ENCODE results near the gene ZNF683. TPM values are rescaled to one million over a fixed set of nuclear protein-coding genes. Genes with fewer than 3 reads are reported as not detected.

ZNF683 gene
- total RNA-seq, 2 donors from 2014 or later = not detected

GRCh38 chr1:26408604-26409003 lies 36.1 kb upstream of the ZNF683 start:
- H3K4me3 ChIP-seq = no peak overlapping the region
- ATAC-seq (peak; percentile 84), DNase-seq (peak; percentile 70 to 79 (median 73))
- H3K27me3 ChIP-seq = peaks cover 0 to 29% of the 10 kb centered on the region in 2 donors
- no peaks in the 10 kb centered on the region for H3K4me1 ChIP-seq
- TF ChIP-seq POLR2A (IDR thresholded peaks at IDR 0.05) = no peak
- TF ChIP-seq CTCF (IDR thresholded peaks at IDR 0.05) = no peak
- no peaks in the 10 kb centered on the region for H3K36me3 ChIP-seq (replicated peaks in 1 of 2; ENCODE audit: insufficient read depth in 1 of 2, low read depth in 2 of 2)
- no peak overlapping the region for H3K27ac ChIP-seq
- intact Hi-C loops (cut with DNase I) = loop anchor here (10.0 kb wide), 1 partner anchor 134 kb away; no protein-coding TSS in a partner anchor
- 3 to 8% methylated on average over 11 to 12 of the region's 12 CpGs for WGBS, 2 donors
- no peaks in the 10 kb centered on the region for H3K9me3 ChIP-seq

GRCh38 chr1:26405281-26405915 lies 32.8 kb upstream of the ZNF683 start:
- DNase-seq = no peak
- intact Hi-C loops (cut with DNase I) = loop anchor here (10.0 kb wide), 1 partner anchor 131 kb away; no protein-coding TSS in a partner anchor
- no peak for ATAC-seq

GRCh38 chr1:26404641-26405040 lies 32.1 kb upstream of the ZNF683 start:
- intact Hi-C loops (cut with DNase I) = loop anchor here (10.0 kb wide), 1 partner anchor 130 kb away; no protein-coding TSS in a partner anchor
- H3K27ac ChIP-seq = no peak overlapping the region
- H3K9me3 ChIP-seq = no peaks in the 10 kb centered on the region
- H3K4me1 ChIP-seq = no peaks in the 10 kb centered on the region
- no peak for DNase-seq
- no peak for ATAC-seq
- H3K4me3 ChIP-seq = no peak overlapping the region
- TF ChIP-seq CTCF (IDR thresholded peaks at IDR 0.05) (no peak), POLR2A (IDR thresholded peaks at IDR 0.05) (no peak)
- H3K27me3 ChIP-seq = peaks cover 0 to 5% of the 10 kb centered on the region in 2 donors
- WGBS, 2 donors = 48 to 63% methylated on average over 2 of the region's 2 CpGs
- no peaks in the 10 kb centered on the region for H3K36me3 ChIP-seq (replicated peaks in 1 of 2; ENCODE audit: insufficient read depth in 1 of 2, low read depth in 2 of 2)

More at GRCh38 chr1:26405281-26405915, 32.8 kb upstream of the ZNF683 start:
- 56 to 68% methylated on average over 7 of the region's 7 CpGs for WGBS, 2 donors
- H3K9me3 ChIP-seq = no peaks in the 10 kb centered on the region
- no peaks in the 10 kb centered on the region for H3K36me3 ChIP-seq (replicated peaks in 1 of 2; ENCODE audit: insufficient read depth in 1 of 2, low read depth in 2 of 2)
- H3K4me3 ChIP-seq = no peak overlapping the region
- H3K27ac ChIP-seq = no peak overlapping the region
- no peaks in the 10 kb centered on the region for H3K4me1 ChIP-seq
- TF ChIP-seq CTCF (IDR thresholded peaks at IDR 0.05) (no peak), POLR2A (IDR thresholded peaks at IDR 0.05) (no peak)
- peaks cover 0 to 7% of the 10 kb centered on the region in 2 donors for H3K27me3 ChIP-seq

GRCh38 chr1:26403656-26404055 lies 31.1 kb upstream of the ZNF683 start:
- Histone ChIP-seq H3K4me3 (no peak overlapping the region), H3K4me1 (no peaks in the 10 kb centered on the region), H3K27ac (no peak overlapping the region), H3K9me3 (no peaks in the 10 kb centered on the region), H3K27me3 (no peaks in the 10 kb centered on the region), H3K36me3 (replicated peaks in 1 of 2; ENCODE audit: insufficient read depth in 1 of 2, low read depth in 2 of 2) (no peaks in the 10 kb centered on the region)
- intact Hi-C loops (cut with DNase I) = loop anchor here (10.0 kb wide), 1 partner anchor 129 kb away; no protein-coding TSS in a partner anchor
- 22 to 33% methylated on average over 2 to 4 of the region's 4 CpGs for WGBS, 2 donors
- TF ChIP-seq CTCF (IDR thresholded peaks at IDR 0.05) (no peak), POLR2A (IDR thresholded peaks at IDR 0.05) (no peak)
- ATAC-seq = no peak
- no peak for DNase-seq

GRCh38 chr1:26401891-26402290 lies 29.3 kb upstream of the ZNF683 start:
- no peaks in the 10 kb centered on the region for H3K27me3 ChIP-seq
- DNase-seq = no peak
- intact Hi-C loops (cut with DNase I) = loop anchor here (10.0 kb wide), 1 partner anchor 127 kb away; no protein-coding TSS in a partner anchor
- ATAC-seq = no peak
- WGBS, 2 donors = 58 to 60% methylated on average over 3 of the region's 3 CpGs
- TF ChIP-seq CTCF (IDR thresholded peaks at IDR 0.05) (no peak), POLR2A (IDR thresholded peaks at IDR 0.05) (no peak)
- no peak overlapping the region for H3K27ac ChIP-seq
- no peaks in the 10 kb centered on the region for H3K4me1 ChIP-seq
- no peak overlapping the region for H3K4me3 ChIP-seq
- no peaks in the 10 kb centered on the region for H3K36me3 ChIP-seq (replicated peaks in 1 of 2; ENCODE audit: insufficient read depth in 1 of 2, low read depth in 2 of 2)
- no peaks in the 10 kb centered on the region for H3K9me3 ChIP-seq

Measured in body of pancreas (tissue), 4 donors.